ENCODE results near the gene RETN.

DNA sequence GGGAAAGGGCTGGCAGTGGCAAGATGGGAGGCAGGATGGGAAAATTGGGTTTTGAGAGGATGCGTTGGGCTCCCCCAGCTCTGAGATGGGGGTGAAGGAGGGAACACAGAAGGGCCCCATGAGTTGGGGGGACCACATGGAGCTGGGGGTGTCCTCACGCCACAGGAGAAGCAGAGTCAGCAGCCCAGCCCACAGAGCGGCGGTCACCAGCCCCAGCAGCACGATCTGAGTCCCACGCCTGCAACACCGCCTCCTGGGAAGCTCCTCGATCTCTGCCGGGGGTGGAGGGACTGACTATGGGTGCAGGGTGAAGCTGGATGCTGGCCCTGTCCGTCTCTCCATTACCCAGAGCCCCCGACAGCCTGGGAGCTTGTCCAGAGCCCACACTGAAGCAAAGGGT lies 29.7 kb downstream of the RETN start:
- TF ChIP-seq, protein P1, sequence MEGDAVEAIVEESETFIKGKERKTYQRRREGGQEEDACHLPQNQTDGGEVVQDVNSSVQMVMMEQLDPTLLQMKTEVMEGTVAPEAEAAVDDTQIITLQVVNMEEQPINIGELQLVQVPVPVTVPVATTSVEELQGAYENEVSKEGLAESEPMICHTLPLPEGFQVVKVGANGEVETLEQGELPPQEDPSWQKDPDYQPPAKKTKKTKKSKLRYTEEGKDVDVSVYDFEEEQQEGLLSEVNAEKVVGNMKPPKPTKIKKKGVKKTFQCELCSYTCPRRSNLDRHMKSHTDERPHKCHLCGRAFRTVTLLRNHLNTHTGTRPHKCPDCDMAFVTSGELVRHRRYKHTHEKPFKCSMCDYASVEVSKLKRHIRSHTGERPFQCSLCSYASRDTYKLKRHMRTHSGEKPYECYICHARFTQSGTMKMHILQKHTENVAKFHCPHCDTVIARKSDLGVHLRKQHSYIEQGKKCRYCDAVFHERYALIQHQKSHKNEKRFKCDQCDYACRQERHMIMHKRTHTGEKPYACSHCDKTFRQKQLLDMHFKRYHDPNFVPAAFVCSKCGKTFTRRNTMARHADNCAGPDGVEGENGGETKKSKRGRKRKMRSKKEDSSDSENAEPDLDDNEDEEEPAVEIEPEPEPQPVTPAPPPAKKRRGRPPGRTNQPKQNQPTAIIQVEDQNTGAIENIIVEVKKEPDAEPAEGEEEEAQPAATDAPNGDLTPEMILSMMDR (IDR thresholded peaks at IDR 0.05 in 2 of 3, conservative IDR thresholded peaks at IDR 0.05 in 1 of 3; ENCODE audit: borderline replicate concordance in 1 of 3, insufficient read depth in 1 of 3, low read depth in 2 of 3, low read length in 2 of 3): no peak
- TF ChIP-seq RAD21 (IDR thresholded peaks at IDR 0.05; ENCODE audit: low read depth) (no peak), JUND (IDR thresholded peaks at IDR 0.05) (no peak), POLR2A (IDR thresholded peaks at IDR 0.05; ENCODE audit: borderline replicate concordance, extremely low read depth, insufficient read depth, insufficient read length) (no peak), EZH2 (IDR thresholded peaks at IDR 0.05) (no peak), EZH2phosphoT487 (IDR thresholded peaks at IDR 0.05; ENCODE audit: borderline replicate concordance) (no peak), FOSL1 (IDR thresholded peaks at IDR 0.05; ENCODE audit: low read depth) (no peak), POLR2AphosphoS5 (IDR thresholded peaks at IDR 0.05; ENCODE audit: low read depth, low read length) (no peak), YY1 (IDR thresholded peaks at IDR 0.05; ENCODE audit: extremely low read depth, insufficient replicate concordance, low read depth, low read length) (no peak), ZNF274 (IDR thresholded peaks at IDR 0.05; ENCODE audit: low read depth, low read length) (no peak), TCF7L2 (IDR thresholded peaks at IDR 0.05; ENCODE audit: borderline replicate concordance, extremely low read depth, insufficient read depth, insufficient read length) (no peak)
- TF ChIP-seq, protein P2, sequence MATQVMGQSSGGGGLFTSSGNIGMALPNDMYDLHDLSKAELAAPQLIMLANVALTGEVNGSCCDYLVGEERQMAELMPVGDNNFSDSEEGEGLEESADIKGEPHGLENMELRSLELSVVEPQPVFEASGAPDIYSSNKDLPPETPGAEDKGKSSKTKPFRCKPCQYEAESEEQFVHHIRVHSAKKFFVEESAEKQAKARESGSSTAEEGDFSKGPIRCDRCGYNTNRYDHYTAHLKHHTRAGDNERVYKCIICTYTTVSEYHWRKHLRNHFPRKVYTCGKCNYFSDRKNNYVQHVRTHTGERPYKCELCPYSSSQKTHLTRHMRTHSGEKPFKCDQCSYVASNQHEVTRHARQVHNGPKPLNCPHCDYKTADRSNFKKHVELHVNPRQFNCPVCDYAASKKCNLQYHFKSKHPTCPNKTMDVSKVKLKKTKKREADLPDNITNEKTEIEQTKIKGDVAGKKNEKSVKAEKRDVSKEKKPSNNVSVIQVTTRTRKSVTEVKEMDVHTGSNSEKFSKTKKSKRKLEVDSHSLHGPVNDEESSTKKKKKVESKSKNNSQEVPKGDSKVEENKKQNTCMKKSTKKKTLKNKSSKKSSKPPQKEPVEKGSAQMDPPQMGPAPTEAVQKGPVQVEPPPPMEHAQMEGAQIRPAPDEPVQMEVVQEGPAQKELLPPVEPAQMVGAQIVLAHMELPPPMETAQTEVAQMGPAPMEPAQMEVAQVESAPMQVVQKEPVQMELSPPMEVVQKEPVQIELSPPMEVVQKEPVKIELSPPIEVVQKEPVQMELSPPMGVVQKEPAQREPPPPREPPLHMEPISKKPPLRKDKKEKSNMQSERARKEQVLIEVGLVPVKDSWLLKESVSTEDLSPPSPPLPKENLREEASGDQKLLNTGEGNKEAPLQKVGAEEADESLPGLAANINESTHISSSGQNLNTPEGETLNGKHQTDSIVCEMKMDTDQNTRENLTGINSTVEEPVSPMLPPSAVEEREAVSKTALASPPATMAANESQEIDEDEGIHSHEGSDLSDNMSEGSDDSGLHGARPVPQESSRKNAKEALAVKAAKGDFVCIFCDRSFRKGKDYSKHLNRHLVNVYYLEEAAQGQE (IDR thresholded peaks at IDR 0.05; ENCODE audit: low read depth): no peak
